ENCODE data around the gene AMDHD2.

- no peak for TF ChIP-seq POLR2A (IDR thresholded peaks at IDR 0.05)
- TF ChIP-seq CTCF (IDR thresholded peaks at IDR 0.05): no peak
Observed at GRCh38 chr16:2486645-2487516, 33.3 kb upstream of the AMDHD2 start.
